ENCODE results near the gene STX8.
"Not testable (repeated sequence)": the region's sequence is repeated elsewhere in the genome, so short reads cannot be mapped to it uniquely, and the experiment has no call there.

Gene STX8

GRCh38 chr17:9343516-9343915 is 232.1 kb downstream of the STX8 start:
- no peak for DNase-seq (ENCODE audit: low read depth in 2 of 2)

GRCh38 chr17:9342225-9342624 is 233.4 kb downstream of the STX8 start:
- DNase-seq (ENCODE audit: low read depth in 2 of 2) = no peak

GRCh38 chr17:9339958-9340357 is 235.7 kb downstream of the STX8 start:
- DNase-seq (ENCODE audit: low read depth in 2 of 2) = no peak

DNA sequence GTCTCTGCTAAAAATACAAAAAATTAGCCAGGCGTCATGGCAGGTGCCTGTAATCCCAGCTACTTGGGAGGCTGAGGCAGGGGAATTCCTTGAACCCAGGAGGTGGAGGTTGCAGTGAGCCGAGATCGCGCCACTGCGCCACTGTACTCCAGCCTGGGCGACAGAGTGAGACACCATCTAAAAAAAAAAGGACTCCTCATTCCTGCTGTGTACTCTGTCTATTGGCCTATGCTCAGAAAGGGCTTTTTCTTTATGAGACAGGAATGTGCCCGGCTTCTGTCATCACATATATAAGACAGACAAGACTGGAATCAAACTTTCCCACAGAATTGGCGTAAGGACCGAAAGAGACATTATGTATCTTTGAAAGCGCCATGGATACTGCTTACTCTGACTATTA is 236.1 kb downstream of the STX8 start:
- not testable (repeated sequence) for DNase-seq (ENCODE audit: low read depth in 2 of 2)

- DNase-seq (ENCODE audit: low read depth in 2 of 2) = no peak
Measured at GRCh38 chr17:9336817-9337216, 238.8 kb downstream of the STX8 start.

- DNase-seq (ENCODE audit: low read depth in 2 of 2) = no peak
Measured at GRCh38 chr17:9334536-9335446, 240.8 kb downstream of the STX8 start.

GRCh38 chr17:9332132-9332494 is 243.5 kb downstream of the STX8 start:
- DNase-seq (ENCODE audit: low read depth in 2 of 2) = no peak

DNA sequence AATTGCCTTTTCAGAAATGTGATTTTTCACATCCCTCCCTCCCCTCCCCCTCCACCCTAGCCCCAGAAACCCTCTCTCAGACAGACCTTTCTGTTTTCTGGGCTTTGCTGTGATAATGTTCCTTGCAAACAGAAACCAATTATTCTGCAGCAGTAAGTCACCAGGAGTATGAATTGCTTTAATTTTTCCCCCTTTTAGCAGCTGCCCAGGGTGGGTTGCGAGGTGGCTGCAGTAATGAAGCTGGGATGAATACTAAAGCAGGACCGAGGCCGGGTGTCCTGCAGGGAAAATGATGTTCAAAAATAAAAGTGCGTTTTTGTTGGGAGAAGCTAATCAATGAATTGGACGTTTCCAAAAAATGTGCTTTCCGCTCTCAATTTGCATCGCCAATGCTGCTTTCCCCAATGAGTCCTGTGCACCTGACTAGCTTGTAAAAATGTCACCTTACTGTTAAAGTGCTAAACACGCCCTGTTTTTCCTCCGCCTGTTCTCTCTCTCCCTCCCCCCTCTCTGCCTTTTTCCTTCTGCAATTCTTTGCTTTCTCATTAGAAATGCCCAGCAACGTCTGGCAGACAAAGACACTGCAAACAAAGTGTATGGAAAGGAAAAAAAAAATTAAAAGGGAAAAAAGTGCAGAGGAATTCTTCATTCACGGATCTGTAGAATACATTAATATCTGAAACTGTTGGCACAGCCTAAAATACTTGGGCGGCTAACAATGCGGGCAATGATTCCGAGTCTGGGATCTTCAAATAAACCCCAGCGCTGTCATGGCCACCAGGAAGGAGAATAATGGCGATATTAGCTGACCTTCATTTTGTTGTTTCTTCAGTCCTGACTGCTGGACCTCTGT is 244.1 kb downstream of the STX8 start:
- no peak for DNase-seq (ENCODE audit: low read depth in 2 of 2)

- no peak for DNase-seq (ENCODE audit: low read depth in 2 of 2)
Measured at GRCh38 chr17:9330611-9331271, 244.9 kb downstream of the STX8 start.

GRCh38 chr17:9330141-9330540 is 245.5 kb downstream of the STX8 start:
- DNase-seq (ENCODE audit: low read depth in 2 of 2) = no peak

DNA sequence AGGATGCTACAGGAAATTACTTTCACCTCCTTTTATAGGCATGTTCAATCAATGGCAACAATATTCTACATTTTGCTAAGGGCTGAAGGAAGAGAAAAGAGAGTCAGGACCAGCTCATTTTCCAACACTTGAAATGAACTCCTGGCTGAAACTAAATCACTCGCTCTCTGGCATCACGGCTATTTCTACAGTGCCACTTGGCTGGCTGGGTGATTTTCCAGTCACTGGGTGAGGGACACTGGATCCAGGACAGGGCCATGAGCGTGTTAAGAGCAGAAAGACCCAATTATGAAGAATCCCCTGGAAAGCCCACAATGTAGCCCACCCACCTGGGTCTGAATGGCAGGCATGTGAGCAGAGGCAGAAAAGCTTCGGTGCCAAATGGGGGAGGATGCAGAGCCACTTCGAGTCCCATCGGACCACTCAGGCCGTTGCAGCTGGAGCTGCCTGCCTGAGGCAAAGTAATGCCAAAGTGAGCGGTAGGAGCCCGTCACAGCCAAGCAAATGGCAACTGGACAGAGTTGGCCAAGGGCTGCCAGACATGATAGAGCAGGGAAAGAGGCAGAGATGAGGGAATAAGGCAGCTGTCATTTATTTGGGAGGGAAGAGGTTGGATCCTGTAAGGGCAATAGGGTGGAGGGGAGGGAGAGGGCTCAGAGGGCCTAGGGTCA is 246.2 kb downstream of the STX8 start:
- no peak for DNase-seq (ENCODE audit: low read depth in 2 of 2)

GRCh38 chr17:9324864-9325263 is 250.8 kb downstream of the STX8 start:
- no peak for DNase-seq (ENCODE audit: low read depth in 2 of 2)

- DNase-seq (ENCODE audit: low read depth in 2 of 2) = no peak
Measured at GRCh38 chr17:9322326-9322725, 253.3 kb downstream of the STX8 start.

DNA sequence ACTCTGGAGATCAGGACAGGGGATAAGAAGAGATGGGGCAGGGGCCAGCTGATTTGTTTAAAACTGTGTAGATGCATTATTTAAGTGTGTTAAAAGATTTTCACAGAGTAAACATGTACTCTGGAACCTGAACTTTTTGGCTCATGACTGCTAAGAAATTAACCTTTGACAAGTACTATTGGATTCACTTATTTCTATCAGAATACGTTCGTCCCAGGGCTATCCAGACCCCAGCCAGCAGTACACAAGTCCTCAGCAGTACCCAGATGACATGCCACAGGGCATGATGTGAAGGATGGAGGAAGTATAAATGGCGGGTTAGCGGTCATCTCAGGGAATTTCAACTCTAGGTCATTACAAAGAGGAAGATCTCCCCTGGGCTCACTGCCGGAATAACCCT is 253.7 kb downstream of the STX8 start:
- no peak for DNase-seq (ENCODE audit: low read depth in 2 of 2)

- no peak for DNase-seq (ENCODE audit: low read depth in 2 of 2)
Measured at GRCh38 chr17:9315360-9315759, 260.3 kb downstream of the STX8 start.

DNA sequence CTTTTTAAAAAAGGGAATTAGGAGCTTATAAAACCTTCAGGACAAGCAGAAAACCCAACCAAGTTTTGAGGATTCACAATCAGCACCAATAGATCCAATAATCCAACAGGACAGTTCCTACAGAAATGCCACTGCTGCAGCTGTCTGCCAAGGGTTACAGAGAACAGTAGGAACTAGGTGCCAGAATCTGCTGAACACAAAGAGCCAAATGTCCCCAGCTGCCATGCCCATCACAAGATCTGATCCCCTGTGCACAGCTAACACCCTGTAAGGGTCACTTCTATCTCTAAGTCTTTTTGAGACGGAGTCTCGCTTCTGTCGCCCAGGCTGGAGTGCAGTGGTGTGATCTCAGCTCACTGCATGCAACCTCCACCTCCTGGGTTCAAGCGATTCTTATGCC is 262.3 kb downstream of the STX8 start:
- DNase-seq (ENCODE audit: low read depth in 2 of 2) = no peak

DNA sequence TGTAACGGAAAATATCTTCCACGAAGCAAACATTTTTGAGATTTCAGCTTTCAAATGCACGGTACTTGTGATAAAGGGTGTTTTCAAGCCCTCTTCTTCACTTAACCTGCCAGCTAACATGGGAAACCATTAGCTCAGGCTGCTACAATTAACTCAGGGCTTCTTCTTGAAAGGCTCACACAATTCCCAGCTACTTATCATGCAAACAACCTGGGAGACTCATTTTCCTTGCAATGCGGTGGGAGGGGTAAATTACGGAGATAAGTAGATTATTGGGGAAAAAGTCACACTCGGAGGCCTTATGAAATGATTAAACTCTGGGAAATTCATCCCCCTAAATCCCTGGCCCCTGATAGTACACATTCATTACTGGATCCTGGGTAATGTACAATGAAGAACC is 266.4 kb downstream of the STX8 start:
- no peak for DNase-seq (ENCODE audit: low read depth in 2 of 2)

- DNase-seq (ENCODE audit: low read depth in 2 of 2) = no peak
Measured at GRCh38 chr17:9308069-9308468, 267.6 kb downstream of the STX8 start.

DNA sequence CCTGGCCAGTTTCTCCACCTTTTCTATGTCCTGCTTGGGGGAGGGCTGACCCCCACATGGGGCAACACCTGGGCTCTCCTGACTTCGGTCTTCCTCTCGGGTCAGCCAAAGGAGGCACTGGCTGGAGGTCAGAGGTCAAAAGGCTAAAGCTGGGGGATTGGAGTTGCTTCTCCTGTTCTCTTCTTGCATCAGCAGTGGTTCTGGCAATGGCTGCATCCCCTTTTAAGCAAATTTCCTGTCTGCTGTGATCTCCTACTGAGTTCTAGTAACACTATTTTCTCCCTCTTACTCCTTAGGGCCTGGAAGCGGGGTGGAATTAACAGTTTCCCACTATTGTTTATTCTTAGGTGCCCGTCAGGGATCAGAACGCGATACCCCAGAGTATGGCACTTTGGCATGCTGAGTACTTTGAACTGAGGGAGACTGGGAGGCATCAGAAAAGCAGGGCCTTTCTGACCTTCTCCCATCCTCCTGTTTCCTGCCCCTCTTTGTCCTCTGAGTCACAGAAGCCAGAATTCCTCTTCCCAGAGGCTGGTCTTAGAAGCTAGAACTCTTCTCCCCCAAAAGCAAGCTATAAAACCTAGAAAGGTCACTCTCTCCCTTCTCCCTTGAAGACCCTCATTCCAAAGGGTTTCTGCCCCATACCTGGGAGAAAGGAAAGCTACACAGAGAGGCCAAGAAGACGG is 268.2 kb downstream of the STX8 start:
- no peak for DNase-seq (ENCODE audit: low read depth in 2 of 2)

- DNase-seq (ENCODE audit: low read depth in 2 of 2) = no peak
Measured at GRCh38 chr17:9306086-9306485, 269.5 kb downstream of the STX8 start.

DNA sequence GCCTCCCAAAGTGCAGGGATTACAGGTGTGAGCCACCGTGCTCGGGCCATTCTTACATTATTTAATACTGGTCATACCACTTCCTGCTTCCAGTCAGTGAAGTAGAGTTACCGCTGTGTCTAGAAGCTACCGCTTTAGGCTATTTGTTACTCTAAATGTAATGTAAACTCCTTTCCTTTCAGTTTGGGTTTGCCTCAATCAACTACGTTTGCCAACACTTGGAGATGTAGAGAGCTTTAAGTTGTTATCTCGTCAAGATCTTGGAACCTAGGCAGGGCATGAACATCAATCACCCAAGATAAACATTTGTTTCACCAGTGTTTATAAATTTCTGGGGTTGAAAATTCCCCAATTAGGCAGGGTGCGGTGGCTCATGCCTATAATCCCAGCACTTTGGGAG is 275.9 kb downstream of the STX8 start:
- DNase-seq (ENCODE audit: low read depth in 2 of 2) = no peak

Data from activated CD8-positive, alpha-beta memory T cell treated with anti-CD3 and anti-CD28 coated beads for 4 hours (primary cell).